ENCODE results near the gene BGN.

Gene BGN
- 0 reads per million in 2 donors for total RNA-seq

GRCh38 chrX:153494541-153495361 is at the start of gene BGN:
TSS of gene BGN (plus strand) at chrX:153494980. CDS start at chrX:153504632, 9,652 bp downstream.
- no peak for DNase-seq

GRCh38 chrX:153445106-153445855 is 49.5 kb upstream of the BGN start:
- no peak for DNase-seq

GRCh38 chrX:153445856-153446635 is 48.7 kb upstream of the BGN start, which contains the start of gene TREX2:
TSS of gene TREX2 (minus strand) at chrX:153446056. CDS start at chrX:153445430, 626 bp downstream.
- DNase-seq = no peak

GRCh38 chrX:153446636-153446936 is 48.2 kb upstream of the BGN start:
- DNase-seq = no peak

DNA sequence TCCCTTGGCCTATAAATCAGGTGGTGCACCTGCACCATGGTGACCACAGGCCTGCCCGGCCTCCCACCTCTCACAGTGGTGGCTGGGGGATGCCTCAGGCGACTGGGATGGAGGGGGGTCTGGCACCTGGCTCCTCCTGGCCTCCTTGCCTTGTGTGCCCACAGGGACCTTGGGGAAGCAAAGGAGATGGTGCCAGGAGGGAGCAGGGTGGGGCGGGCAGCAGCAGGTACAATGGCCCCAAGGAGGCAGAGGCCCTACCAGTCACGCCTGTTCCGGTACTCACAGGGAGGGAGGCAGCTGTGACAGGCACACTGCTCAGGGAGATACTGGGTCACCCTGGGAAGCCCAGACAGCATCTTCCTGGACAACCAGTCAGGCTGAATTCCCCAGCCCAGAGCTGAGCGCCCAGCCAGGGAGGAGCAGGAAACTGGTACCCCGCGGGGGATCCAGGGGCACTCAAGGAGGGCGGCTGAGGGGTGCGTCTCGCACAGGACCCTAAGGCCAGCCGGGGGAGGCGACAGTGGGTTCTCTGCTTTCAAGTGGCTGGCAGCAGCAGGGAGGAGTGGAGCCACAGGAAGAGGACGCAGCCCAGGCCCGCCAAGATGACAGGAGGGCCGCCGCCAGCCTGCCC is 47.7 kb upstream of the BGN start:
- DNase-seq = no peak

GRCh38 chrX:153447581-153447960 is 47.2 kb upstream of the BGN start:
- DNase-seq = no peak

- DNase-seq = no peak
Measured at GRCh38 chrX:153448556-153449367, 46.0 kb upstream of the BGN start.

- DNase-seq = no peak
Measured at GRCh38 chrX:153449368-153450113, 45.2 kb upstream of the BGN start.

- DNase-seq = no peak
Measured at GRCh38 chrX:153450114-153450948, 44.4 kb upstream of the BGN start.

GRCh38 chrX:153450949-153451277 is 43.9 kb upstream of the BGN start:
- no peak for DNase-seq

- no peak for DNase-seq
Measured at GRCh38 chrX:153454901-153455550, 39.8 kb upstream of the BGN start.

GRCh38 chrX:153455571-153455970 is 39.2 kb upstream of the BGN start:
- DNase-seq = no peak

DNA sequence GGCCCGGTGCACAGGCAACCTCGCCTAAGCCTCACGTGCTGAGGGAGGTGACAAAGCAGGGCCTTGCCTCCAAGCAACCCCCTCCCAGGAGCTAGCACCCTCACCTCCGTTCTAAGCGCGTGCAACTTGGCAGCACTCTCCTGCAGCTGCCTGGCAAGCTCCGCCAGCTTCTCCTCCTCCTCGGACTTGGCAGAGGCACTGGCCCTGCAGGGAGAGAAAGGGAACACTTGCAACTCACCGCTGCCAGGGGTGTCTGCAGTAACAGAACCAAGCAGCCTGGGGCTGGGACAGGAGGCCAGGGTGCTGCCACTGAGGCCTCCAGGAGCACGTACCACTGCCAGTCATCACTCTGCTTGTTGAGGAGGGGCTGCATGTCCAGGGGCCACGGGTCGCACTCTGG is 38.6 kb upstream of the BGN start:
- no peak for DNase-seq

- DNase-seq = no peak
Measured at GRCh38 chrX:153456704-153457103, 38.1 kb upstream of the BGN start.

DNA sequence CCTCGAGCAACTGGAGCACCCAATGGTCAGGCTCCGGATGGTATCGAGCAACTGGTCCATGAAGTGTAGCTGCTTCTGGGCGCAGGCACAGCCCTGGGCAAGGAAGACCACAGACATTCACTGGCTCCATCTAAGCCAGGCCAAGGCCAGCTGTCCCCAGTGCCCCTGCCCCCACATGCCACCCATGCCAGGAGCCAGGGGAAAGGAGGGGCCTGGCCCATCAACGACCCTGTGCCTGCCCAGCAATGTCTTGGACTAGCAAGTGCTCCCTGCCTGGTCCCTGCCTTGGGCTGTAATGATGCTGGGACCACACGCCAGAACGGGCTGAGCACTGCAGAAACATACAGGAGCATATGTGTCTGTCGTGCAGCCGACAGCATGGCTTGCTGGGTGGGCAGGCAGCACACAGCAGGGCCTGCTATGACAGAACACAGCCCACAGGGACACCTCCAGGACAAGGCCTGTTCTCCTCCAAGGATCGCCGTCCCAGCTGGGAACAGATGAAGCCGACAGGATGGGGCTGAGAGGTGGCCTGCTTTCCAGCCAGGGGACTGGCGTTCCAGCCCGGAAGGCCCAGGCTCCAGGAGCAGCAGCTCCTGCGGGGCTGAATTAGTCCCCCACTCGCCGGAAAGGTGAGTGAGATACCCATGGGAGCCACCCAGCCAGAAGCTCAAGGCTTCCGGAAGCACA is 37.5 kb upstream of the BGN start:
- no peak for DNase-seq

DNA sequence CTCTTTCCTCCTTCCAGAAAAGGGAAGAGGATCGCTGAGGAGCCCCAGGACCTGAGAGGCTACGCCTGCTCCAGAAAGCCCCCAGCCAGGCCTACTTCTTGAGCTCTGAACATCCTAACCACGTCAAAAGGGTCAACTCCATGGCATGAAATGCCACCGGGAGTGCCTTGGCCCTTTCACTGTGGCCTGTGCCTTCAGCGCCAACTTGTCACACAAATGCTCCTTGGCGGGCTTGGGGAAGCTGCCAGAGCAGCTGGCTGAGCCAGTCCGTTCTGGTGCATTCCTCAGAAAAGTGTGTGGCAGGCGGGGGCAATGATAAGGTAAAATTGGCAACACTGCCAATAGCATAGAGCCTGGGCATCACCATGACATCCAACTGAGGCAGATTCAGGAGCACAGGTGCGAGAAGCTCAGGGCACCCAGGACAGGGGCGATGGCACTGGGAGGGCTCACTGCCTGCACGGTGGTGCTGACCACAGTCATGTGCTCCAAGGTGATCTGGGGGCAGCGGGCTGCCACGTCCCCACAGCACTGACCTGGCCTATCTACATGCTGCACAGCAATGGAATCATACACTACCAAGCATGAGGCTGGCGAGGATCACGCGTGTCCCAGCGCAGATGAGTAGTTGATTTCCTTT is 36.8 kb upstream of the BGN start:
- DNase-seq = no peak

GRCh38 chrX:153458476-153458875 is 36.3 kb upstream of the BGN start:
- no peak for DNase-seq

GRCh38 chrX:153459986-153460385 is 34.8 kb upstream of the BGN start:
- DNase-seq = no peak

DNA sequence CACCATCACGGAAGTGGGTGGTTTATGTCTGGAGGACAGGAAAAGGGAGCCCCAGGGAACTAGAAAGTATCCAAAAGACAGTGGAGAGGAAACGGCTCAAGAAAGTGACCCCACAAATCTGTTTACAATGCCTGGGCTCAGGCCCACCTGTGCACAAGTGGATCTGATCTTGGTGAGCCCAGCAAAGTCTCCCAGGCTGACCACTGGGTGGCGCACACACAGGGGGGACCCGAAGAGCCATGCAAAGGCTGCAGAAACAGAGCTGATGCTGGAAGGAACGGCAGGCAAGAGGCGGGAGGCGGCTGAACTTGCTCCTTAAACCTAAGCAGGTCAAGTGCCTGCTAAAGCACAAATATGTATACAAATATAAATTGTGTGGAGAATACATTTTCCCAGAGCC is 34.0 kb upstream of the BGN start:
- DNase-seq = peak; percentile 33

Measured in T-helper 9 cell (primary cell).